HL-60 (cell line): ENCODE results near the gene SLC5A5.

Source experiments
- DNase-seq, 2 experiments: peaks; one replicate each; pipeline ENCODE4 v3.0.0-alpha.2; 2010 to 2020; ENCODE audit warnings: low read depth in 1 of 2, low spot score in 1 of 2
- H3K27ac ChIP-seq: fragments of 250-450 bp; sonication (Bioruptor Pico); replicated peaks from 2 replicates; pipeline ENCODE4 v1.5.1; 2020; ENCODE audit warnings: mild to moderate bottlenecking, moderate library complexity
- H3K27me3 ChIP-seq: fragments of 250-450 bp; sonication (Bioruptor Pico); 2 replicates; pipeline ENCODE4 v1.5.1; 2021; ENCODE audit warnings: mild to moderate bottlenecking, moderate library complexity; ENCODE audit not compliant: insufficient read depth, poor library complexity, severe bottlenecking
- H3K4me3 ChIP-seq: replicated peaks from 2 replicates; pipeline ENCODE4 v1.5.1; 2011; ENCODE audit warnings: mild to moderate bottlenecking, control low read depth, low read length; ENCODE audit not compliant: insufficient read depth
- GABPA ChIP-seq: IDR thresholded peaks from 2 replicates; pipeline ENCODE4 v1.6.1; 2012; ENCODE audit warnings: low read depth
- POLR2AphosphoS5 ChIP-seq: IDR thresholded peaks from 2 replicates; pipeline ENCODE4 v1.6.1; 2012; ENCODE audit warnings: low read depth
- SPI1 ChIP-seq: IDR thresholded peaks from 2 replicates; pipeline ENCODE4 v1.6.1; 2012; ENCODE audit warnings: low read depth, mild to moderate bottlenecking, borderline replicate concordance
- TF ChIP-seq, protein P1 (sequence below): IDR thresholded peaks from one replicate; pipeline ENCODE4 v1.5.1; 2011; ENCODE audit warnings: low read length, control low read depth, inconsistent platforms; ENCODE audit not compliant: insufficient read depth
- TF ChIP-seq, protein P2 (sequence below): IDR thresholded peaks from 2 replicates; pipeline ENCODE4 v1.6.1; 2012; ENCODE audit warnings: low read depth; ENCODE audit not compliant: insufficient replicate concordance

Gene SLC5A5

DNA sequence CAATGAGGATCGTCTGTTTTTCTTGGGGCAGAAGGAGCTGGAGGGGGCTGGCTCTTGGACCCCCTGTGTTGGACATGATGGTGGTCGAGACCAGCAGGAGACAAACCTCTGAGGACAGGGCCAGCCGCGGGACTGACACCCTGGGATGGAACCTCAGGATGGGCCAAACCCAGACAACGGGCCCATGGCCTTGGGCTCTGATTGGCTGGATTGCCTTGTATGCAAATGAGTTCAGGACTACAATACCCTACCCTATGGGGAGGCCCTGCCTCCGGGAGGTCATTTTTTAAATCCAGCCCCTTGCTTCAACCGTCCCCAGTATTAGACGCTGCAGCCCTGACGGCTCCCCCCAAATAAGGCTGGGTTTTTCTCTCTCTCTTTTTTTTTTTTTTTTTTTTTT is 22.0 kb downstream of the SLC5A5 start:
- Histone ChIP-seq H3K27ac (no peak overlapping the region), H3K4me3 (no peak overlapping the region), H3K27me3 (no peaks in the 10 kb centered on the region)
- TF ChIP-seq SPI1 = no peak
- no peak for TF ChIP-seq POLR2AphosphoS5
- TF ChIP-seq, protein P1, sequence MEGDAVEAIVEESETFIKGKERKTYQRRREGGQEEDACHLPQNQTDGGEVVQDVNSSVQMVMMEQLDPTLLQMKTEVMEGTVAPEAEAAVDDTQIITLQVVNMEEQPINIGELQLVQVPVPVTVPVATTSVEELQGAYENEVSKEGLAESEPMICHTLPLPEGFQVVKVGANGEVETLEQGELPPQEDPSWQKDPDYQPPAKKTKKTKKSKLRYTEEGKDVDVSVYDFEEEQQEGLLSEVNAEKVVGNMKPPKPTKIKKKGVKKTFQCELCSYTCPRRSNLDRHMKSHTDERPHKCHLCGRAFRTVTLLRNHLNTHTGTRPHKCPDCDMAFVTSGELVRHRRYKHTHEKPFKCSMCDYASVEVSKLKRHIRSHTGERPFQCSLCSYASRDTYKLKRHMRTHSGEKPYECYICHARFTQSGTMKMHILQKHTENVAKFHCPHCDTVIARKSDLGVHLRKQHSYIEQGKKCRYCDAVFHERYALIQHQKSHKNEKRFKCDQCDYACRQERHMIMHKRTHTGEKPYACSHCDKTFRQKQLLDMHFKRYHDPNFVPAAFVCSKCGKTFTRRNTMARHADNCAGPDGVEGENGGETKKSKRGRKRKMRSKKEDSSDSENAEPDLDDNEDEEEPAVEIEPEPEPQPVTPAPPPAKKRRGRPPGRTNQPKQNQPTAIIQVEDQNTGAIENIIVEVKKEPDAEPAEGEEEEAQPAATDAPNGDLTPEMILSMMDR = no peak
- no peak for TF ChIP-seq GABPA
- TF ChIP-seq, protein P2, sequence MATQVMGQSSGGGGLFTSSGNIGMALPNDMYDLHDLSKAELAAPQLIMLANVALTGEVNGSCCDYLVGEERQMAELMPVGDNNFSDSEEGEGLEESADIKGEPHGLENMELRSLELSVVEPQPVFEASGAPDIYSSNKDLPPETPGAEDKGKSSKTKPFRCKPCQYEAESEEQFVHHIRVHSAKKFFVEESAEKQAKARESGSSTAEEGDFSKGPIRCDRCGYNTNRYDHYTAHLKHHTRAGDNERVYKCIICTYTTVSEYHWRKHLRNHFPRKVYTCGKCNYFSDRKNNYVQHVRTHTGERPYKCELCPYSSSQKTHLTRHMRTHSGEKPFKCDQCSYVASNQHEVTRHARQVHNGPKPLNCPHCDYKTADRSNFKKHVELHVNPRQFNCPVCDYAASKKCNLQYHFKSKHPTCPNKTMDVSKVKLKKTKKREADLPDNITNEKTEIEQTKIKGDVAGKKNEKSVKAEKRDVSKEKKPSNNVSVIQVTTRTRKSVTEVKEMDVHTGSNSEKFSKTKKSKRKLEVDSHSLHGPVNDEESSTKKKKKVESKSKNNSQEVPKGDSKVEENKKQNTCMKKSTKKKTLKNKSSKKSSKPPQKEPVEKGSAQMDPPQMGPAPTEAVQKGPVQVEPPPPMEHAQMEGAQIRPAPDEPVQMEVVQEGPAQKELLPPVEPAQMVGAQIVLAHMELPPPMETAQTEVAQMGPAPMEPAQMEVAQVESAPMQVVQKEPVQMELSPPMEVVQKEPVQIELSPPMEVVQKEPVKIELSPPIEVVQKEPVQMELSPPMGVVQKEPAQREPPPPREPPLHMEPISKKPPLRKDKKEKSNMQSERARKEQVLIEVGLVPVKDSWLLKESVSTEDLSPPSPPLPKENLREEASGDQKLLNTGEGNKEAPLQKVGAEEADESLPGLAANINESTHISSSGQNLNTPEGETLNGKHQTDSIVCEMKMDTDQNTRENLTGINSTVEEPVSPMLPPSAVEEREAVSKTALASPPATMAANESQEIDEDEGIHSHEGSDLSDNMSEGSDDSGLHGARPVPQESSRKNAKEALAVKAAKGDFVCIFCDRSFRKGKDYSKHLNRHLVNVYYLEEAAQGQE = no peak
- DNase-seq = no peak

DNA sequence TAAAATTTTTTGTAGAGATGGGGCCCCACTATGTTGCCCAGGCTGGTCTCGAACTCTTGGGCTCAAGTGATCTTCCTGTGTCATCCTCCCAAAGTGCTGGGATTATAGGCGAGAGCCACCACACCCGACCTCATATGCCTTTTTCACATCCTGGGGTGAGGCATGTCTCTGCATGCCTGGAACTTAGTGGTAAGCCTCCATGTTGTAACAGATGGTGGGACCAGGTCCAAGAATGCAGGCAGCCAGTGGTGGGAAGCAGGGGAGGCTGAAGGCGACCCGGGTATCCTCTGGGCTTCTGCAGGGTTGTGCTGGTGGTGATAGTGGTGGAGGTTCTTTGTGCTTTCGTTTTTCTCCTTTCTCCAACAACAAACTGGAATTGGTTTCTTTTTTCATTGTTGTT is 31.0 kb downstream of the SLC5A5 start:
- H3K27me3 ChIP-seq = no peaks in the 10 kb centered on the region
- H3K4me3 ChIP-seq = no peak overlapping the region
- TF ChIP-seq POLR2AphosphoS5 (no peak), GABPA (no peak), SPI1 (no peak)
- TF ChIP-seq, protein P2 = no peak
- TF ChIP-seq, protein P1 = no peak
- H3K27ac ChIP-seq = no peak overlapping the region
- no peak for DNase-seq

DNA sequence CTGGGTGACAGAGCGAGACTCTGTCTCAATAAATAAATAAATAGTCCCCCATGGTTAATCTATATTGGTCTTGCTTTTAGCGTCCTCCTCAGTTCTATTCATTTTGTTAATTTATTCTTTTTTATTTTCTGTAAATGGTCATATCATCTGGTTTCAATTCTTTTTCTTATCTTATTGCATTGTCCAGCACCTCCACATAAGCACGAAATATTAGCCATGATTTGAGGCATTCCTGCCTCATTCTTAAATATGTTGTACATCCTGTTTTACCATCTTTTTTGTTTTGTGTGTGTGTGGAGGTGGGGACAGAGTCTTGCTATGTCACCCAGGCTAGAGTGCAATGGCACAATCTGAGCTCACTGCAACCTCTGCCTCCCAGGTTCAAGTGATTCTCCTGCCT is 36.5 kb downstream of the SLC5A5 start:
- Histone ChIP-seq H3K4me3 (no peak overlapping the region), H3K27me3 (no peaks in the 10 kb centered on the region), H3K27ac (no peak overlapping the region)
- TF ChIP-seq SPI1 (no peak), GABPA (no peak), POLR2AphosphoS5 (no peak)
- TF ChIP-seq, protein P1 = no peak
- TF ChIP-seq, protein P2 = no peak
- DNase-seq = no peak
